ENCODE data around the gene CDCP1. TPM values are rescaled to one million over a fixed set of nuclear protein-coding genes. Genes with fewer than 3 reads are reported as not detected.

The CDCP1 gene
- total and polyA plus RNA-seq, 2 donors (not counting 1 experiment from before 2014, with no cell fraction given) = not detected

GRCh38 chr3:45119824-45120358, 26.3 kb downstream of the CDCP1 start:
- H3K27me3 ChIP-seq (replicated peaks in 1 of 4; ENCODE audit: control extremely low read depth in 1 of 4, control insufficient read depth in 3 of 4, insufficient read depth in 4 of 4, low read length in 3 of 4) = peaks cover 0 to 9% (median 3%) of the 10 kb centered on the region in 4 experiments
- no peak overlapping the region for H3K27ac ChIP-seq (ENCODE audit: low read length in 2 of 2)
- 80% methylated on average over 2 of the region's 2 CpGs for WGBS (ENCODE audit: insufficient coverage)
- no peaks in the 10 kb centered on the region for H3K79me2 ChIP-seq (ENCODE audit: control insufficient read depth, insufficient read depth, low read length)
- H3K36me3 ChIP-seq (replicated peaks in 1 of 2; ENCODE audit: control extremely low read depth in 1 of 2, control insufficient read depth in 1 of 2, extremely low read depth in 1 of 2, insufficient read depth in 2 of 2, low read length in 1 of 2) = no peaks in the 10 kb centered on the region
- H4K20me1 ChIP-seq (ENCODE audit: control insufficient read depth, insufficient read depth, low read length, poor library complexity, severe bottlenecking) = no peaks in the 10 kb centered on the region
- H3K4me2 ChIP-seq (replicated peaks; ENCODE audit: low read depth, low read length, poor library complexity, severe bottlenecking) = no peak overlapping the region
- H3K27me3 Mint-ChIP-seq = peaks cover 44% of the 10 kb centered on the region
- CTCF ChIA-PET = no interaction called here
- H3K9ac ChIP-seq (ENCODE audit: low read length) = no peak overlapping the region
- POLR2A ChIA-PET = no interaction called here
- no peak for DNase-seq
- H3K4me1 ChIP-seq (ENCODE audit: control insufficient read depth in 2 of 2, insufficient read depth in 2 of 2, low read length in 2 of 2) = no peaks in the 10 kb centered on the region
- H3K4me3 ChIP-seq (ENCODE audit: control extremely low read depth in 1 of 5, extremely low read depth in 1 of 5, insufficient read depth in 1 of 5, low read depth in 2 of 5, low read length in 4 of 5) = no peak overlapping the region
- TF ChIP-seq EZH2 (IDR thresholded peaks at IDR 0.05; ENCODE audit: borderline replicate concordance, insufficient read depth, low read depth, low read length, poor library complexity, severe bottlenecking) (no peak), CTCF (IDR thresholded peaks at IDR 0.05) (no peak)
- intact Hi-C loops (cut with micrococcal nuclease) = no loop called here
- no peak overlapping the region for H3K27ac Mint-ChIP-seq
- no peaks in the 10 kb centered on the region for H3K4me1 Mint-ChIP-seq
- no peak overlapping the region for H3K4me3 Mint-ChIP-seq
- no peak for ATAC-seq (ENCODE audit: low read depth)
- no peak overlapping the region for H2AFZ ChIP-seq (ENCODE audit: insufficient read depth, low read depth, low read length, poor library complexity, severe bottlenecking)
- no peaks in the 10 kb centered on the region for H3K9me3 ChIP-seq (ENCODE audit: control extremely low read depth in 1 of 3, control insufficient read depth in 2 of 3, insufficient read depth in 1 of 3, low read length in 2 of 3)
- H3K9me3 Mint-ChIP-seq (ENCODE audit: insufficient read depth) = no peaks in the 10 kb centered on the region

- Histone ChIP-seq H3K36me3 (replicated peaks in 1 of 2; ENCODE audit: control extremely low read depth in 1 of 2, control insufficient read depth in 1 of 2, extremely low read depth in 1 of 2, insufficient read depth in 2 of 2, low read length in 1 of 2) (no peaks in the 10 kb centered on the region), H3K9me3 (ENCODE audit: control extremely low read depth in 1 of 3, control insufficient read depth in 2 of 3, insufficient read depth in 1 of 3, low read length in 2 of 3) (no peaks in the 10 kb centered on the region), H4K20me1 (ENCODE audit: control insufficient read depth, insufficient read depth, low read length, poor library complexity, severe bottlenecking) (no peaks in the 10 kb centered on the region), H2AFZ (ENCODE audit: insufficient read depth, low read depth, low read length, poor library complexity, severe bottlenecking) (no peak overlapping the region), H3K79me2 (ENCODE audit: control insufficient read depth, insufficient read depth, low read length) (no peaks in the 10 kb centered on the region), H3K27me3 (replicated peaks in 1 of 4; ENCODE audit: control extremely low read depth in 1 of 4, control insufficient read depth in 3 of 4, insufficient read depth in 4 of 4, low read length in 3 of 4) (peaks cover 0 to 6% (median 3%) of the 10 kb centered on the region in 4 experiments), H3K4me2 (replicated peaks; ENCODE audit: low read depth, low read length, poor library complexity, severe bottlenecking) (no peak overlapping the region), H3K4me1 (ENCODE audit: control insufficient read depth in 2 of 2, insufficient read depth in 2 of 2, low read length in 2 of 2) (no peaks in the 10 kb centered on the region), H3K4me3 (ENCODE audit: control extremely low read depth in 1 of 5, extremely low read depth in 1 of 5, insufficient read depth in 1 of 5, low read depth in 2 of 5, low read length in 4 of 5) (no peak overlapping the region), H3K27ac (ENCODE audit: low read length in 2 of 2) (no peak overlapping the region), H3K9ac (ENCODE audit: low read length) (no peak overlapping the region)
- intact Hi-C loops (cut with micrococcal nuclease) = no loop called here
- Mint-ChIP-seq H3K27ac (no peak overlapping the region), H3K4me3 (no peak overlapping the region), H3K4me1 (no peaks in the 10 kb centered on the region), H3K9me3 (ENCODE audit: insufficient read depth) (no peaks in the 10 kb centered on the region), H3K27me3 (peaks cover 42% of the 10 kb centered on the region)
- DNase-seq (no peak), ATAC-seq (ENCODE audit: low read depth) (no peak)
- POLR2A ChIA-PET = no interaction called here
- CTCF ChIA-PET = no interaction called here
- 87% methylated on average over 3 of the region's 4 CpGs for WGBS (ENCODE audit: insufficient coverage)
- TF ChIP-seq EZH2 (IDR thresholded peaks at IDR 0.05; ENCODE audit: borderline replicate concordance, insufficient read depth, low read depth, low read length, poor library complexity, severe bottlenecking) = no peak
- no peak for TF ChIP-seq CTCF (IDR thresholded peaks at IDR 0.05)
These were observed 26.8 kb downstream of the CDCP1 start for GRCh38 chr3:45119376-45119775.
